DOHH2 (cell line): ENCODE results near the gene TRAF1.

Source experiments
- H3F3A ChIP-seq: fragments of 200-600 bp; sonication (generic), shearing (Covaris generic); 2 replicates; pipeline ENCODE4 v1.6.0; 2016; ENCODE audit warnings: antibody characterized with exemption, mild to moderate bottlenecking; ENCODE audit not compliant: control insufficient read depth, insufficient read depth
- H3K27ac ChIP-seq: fragments of 200-600 bp; sonication (generic); 2 replicates; pipeline ENCODE4 v1.5.1; 2014; ENCODE audit warnings: low read depth, mild to moderate bottlenecking, low read length, moderate library complexity
- H3K27me3 ChIP-seq: fragments of 200-600 bp; sonication (generic); 2 replicates; pipeline ENCODE4 v1.6.1; 2014; ENCODE audit warnings: mild to moderate bottlenecking, low read length, mixed read lengths; ENCODE audit not compliant: control insufficient read depth
- H3K36me3 ChIP-seq: fragments of 200-600 bp; sonication (generic); 2 replicates; pipeline ENCODE4 v1.6.1; 2014; ENCODE audit warnings: mild to moderate bottlenecking, low read length, moderate library complexity, mixed read lengths; ENCODE audit not compliant: control insufficient read depth
- H3K4me1 ChIP-seq: fragments of 200-600 bp; sonication (generic); 2 replicates; pipeline ENCODE4 v1.6.1; 2014; ENCODE audit warnings: mild to moderate bottlenecking, low read length, mixed read lengths; ENCODE audit not compliant: control insufficient read depth
- H3K4me2 ChIP-seq: fragments of 200-600 bp; sonication (generic); 2 replicates; pipeline ENCODE4 v1.6.0; 2014; ENCODE audit warnings: mild to moderate bottlenecking, low read length, moderate library complexity
- H3K4me3 ChIP-seq: fragments of 200-600 bp; sonication (generic); 2 replicates; pipeline ENCODE4 v1.5.1; 2014; ENCODE audit warnings: mild to moderate bottlenecking, low read length, mixed read lengths
- H3K79me2 ChIP-seq: fragments of 200-600 bp; sonication (generic); 2 replicates; pipeline ENCODE4 v1.6.1; 2014; ENCODE audit warnings: mild to moderate bottlenecking, low read length, mixed read lengths; ENCODE audit not compliant: control insufficient read depth
- H3K9me2 ChIP-seq: fragments of 200-600 bp; sonication (generic); replicated peaks from 2 replicates; pipeline ENCODE4 v1.6.1; 2014; ENCODE audit warnings: mild to moderate bottlenecking, low read length, mixed read lengths; ENCODE audit not compliant: control insufficient read depth
- H3K9me3 ChIP-seq: fragments of 200-600 bp; sonication (generic); 2 replicates; pipeline ENCODE4 v1.6.1; 2014; ENCODE audit warnings: antibody characterized with exemption, low read length, mixed read lengths; ENCODE audit not compliant: control insufficient read depth, insufficient read depth
- H4K20me1 ChIP-seq: fragments of 200-600 bp; sonication (generic); 2 replicates; pipeline ENCODE4 v1.6.0; 2014; ENCODE audit warnings: low read depth, mild to moderate bottlenecking, antibody characterized with exemption, low read length, moderate library complexity; ENCODE audit not compliant: control insufficient read depth, insufficient read depth
- EZH2phosphoT487 ChIP-seq: fragments of 200-600 bp; sonication (generic); IDR thresholded peaks from 2 replicates; pipeline ENCODE4 v1.6.1; 2017; ENCODE audit warnings: borderline replicate concordance, mild to moderate bottlenecking, antibody characterized with exemption, low read length, moderate library complexity, mixed read lengths
- TF ChIP-seq, protein P1 (sequence below): fragments of 200-600 bp; sonication (generic); IDR thresholded peaks from one replicate; pipeline ENCODE4 v1.5.1; 2014; ENCODE audit warnings: antibody characterized with exemption, mild to moderate bottlenecking, low read depth, low read length; ENCODE audit not compliant: poor library complexity, severe bottlenecking

TRAF1 gene

DNA sequence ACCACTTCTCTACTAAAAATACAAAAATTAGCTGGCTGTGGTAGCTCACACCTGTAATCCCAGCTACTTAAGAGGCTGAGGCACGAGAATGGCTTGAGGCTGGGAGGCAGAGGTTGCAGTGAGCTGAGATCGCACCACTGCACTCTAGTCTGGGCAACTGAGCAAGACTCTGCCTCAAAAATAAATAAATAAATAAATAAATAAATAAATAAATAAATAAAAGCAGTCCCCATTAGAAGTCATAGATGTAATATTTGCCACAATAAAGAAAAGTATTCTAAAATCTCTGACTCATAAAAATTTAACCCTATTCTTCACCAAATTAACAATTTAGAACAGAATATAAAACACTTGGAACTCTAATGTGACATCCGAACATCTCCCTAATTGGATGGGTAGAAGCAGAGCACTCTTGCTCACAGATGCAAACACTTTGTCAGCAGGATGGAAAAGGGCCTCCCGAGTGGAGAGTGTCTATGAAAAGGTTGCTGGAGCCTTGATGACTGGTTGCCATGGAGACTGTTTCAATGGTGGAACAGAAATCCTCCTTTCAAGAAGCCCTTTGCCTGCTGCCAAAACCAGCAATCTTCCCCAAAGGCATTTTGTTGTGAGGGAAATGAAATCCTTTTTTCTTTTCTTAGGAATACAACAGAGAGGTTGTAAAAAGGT lies 38.9 kb upstream of the TRAF1 start:
- no peaks in the 10 kb centered on the region for H3K27me3 ChIP-seq
- no peaks in the 10 kb centered on the region for H3K9me2 ChIP-seq
- no peaks in the 10 kb centered on the region for H4K20me1 ChIP-seq
- H3F3A ChIP-seq, result no peaks in the 10 kb centered on the region
- no peak overlapping the region for H3K4me3 ChIP-seq
- H3K27ac ChIP-seq, result no peak overlapping the region
- no peaks in the 10 kb centered on the region for H3K79me2 ChIP-seq
- no peak overlapping the region for H3K4me2 ChIP-seq
- no peaks in the 10 kb centered on the region for H3K36me3 ChIP-seq
- H3K4me1 ChIP-seq, result no peaks in the 10 kb centered on the region
- TF ChIP-seq, protein P1, sequence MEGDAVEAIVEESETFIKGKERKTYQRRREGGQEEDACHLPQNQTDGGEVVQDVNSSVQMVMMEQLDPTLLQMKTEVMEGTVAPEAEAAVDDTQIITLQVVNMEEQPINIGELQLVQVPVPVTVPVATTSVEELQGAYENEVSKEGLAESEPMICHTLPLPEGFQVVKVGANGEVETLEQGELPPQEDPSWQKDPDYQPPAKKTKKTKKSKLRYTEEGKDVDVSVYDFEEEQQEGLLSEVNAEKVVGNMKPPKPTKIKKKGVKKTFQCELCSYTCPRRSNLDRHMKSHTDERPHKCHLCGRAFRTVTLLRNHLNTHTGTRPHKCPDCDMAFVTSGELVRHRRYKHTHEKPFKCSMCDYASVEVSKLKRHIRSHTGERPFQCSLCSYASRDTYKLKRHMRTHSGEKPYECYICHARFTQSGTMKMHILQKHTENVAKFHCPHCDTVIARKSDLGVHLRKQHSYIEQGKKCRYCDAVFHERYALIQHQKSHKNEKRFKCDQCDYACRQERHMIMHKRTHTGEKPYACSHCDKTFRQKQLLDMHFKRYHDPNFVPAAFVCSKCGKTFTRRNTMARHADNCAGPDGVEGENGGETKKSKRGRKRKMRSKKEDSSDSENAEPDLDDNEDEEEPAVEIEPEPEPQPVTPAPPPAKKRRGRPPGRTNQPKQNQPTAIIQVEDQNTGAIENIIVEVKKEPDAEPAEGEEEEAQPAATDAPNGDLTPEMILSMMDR, result no peak
- no peak for TF ChIP-seq EZH2phosphoT487
- no peaks in the 10 kb centered on the region for H3K9me3 ChIP-seq

DNA sequence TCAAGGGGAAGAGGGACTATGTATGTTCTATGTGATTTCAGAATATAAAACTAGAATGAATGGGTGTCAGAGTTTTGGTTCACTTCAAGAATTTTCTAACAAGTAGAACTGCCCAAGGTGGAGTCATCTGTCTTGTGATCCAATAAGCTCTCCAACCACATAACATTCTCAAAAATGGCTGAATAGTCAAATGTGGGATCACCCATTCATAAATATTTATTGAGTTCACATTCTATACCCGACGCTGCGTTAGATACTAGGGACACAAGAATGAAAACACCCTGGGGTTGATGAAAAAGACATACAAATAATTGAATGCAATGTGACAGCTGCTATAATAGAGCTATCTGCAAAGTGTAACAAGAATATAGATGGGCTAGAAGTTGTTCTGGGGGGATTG lies 35.3 kb upstream of the TRAF1 start:
- Histone ChIP-seq H3K36me3 (no peaks in the 10 kb centered on the region), H3K9me2 (no peaks in the 10 kb centered on the region), H3K79me2 (no peaks in the 10 kb centered on the region), H4K20me1 (no peaks in the 10 kb centered on the region), H3K27ac (no peak overlapping the region), H3K4me1 (no peaks in the 10 kb centered on the region), H3F3A (no peaks in the 10 kb centered on the region), H3K4me2 (no peak overlapping the region), H3K9me3 (no peaks in the 10 kb centered on the region), H3K27me3 (no peaks in the 10 kb centered on the region), H3K4me3 (no peak overlapping the region)
- no peak for TF ChIP-seq EZH2phosphoT487
- TF ChIP-seq, protein P1, result no peak

DNA sequence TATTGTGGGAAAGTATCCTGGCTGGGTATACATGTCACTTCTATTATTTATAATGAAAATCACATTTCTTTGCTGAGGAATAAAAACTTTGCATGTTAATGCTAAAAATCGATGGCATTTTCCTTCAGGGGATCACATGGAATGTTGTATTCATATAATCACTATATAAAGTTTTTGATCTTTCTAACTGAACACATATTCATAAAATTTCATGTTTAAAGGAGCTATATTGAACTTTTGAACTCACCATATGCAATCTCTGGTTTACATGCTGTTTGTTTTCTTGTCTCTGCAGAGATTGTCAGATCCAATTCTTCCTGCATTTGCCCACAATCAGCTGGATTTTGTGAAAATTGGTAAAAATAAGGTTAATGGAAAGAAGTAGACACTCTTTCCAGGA lies 33.4 kb upstream of the TRAF1 start:
- H3F3A ChIP-seq, result no peaks in the 10 kb centered on the region
- no peak overlapping the region for H3K4me3 ChIP-seq
- H3K9me3 ChIP-seq, result no peaks in the 10 kb centered on the region
- H3K36me3 ChIP-seq, result no peaks in the 10 kb centered on the region
- H3K27me3 ChIP-seq, result no peaks in the 10 kb centered on the region
- no peaks in the 10 kb centered on the region for H3K79me2 ChIP-seq
- no peaks in the 10 kb centered on the region for H4K20me1 ChIP-seq
- no peaks in the 10 kb centered on the region for H3K9me2 ChIP-seq
- H3K4me1 ChIP-seq, result no peaks in the 10 kb centered on the region
- no peak overlapping the region for H3K4me2 ChIP-seq
- no peak overlapping the region for H3K27ac ChIP-seq
- TF ChIP-seq, protein P1, result no peak
